ENCODE measurements around the gene S1PR1.

The S1PR1 gene

GRCh38 chr1:101280049-101280592 is 43.3 kb downstream of the S1PR1 start:
- DNase-seq (ENCODE audit: low spot score), result no peak

DNA sequence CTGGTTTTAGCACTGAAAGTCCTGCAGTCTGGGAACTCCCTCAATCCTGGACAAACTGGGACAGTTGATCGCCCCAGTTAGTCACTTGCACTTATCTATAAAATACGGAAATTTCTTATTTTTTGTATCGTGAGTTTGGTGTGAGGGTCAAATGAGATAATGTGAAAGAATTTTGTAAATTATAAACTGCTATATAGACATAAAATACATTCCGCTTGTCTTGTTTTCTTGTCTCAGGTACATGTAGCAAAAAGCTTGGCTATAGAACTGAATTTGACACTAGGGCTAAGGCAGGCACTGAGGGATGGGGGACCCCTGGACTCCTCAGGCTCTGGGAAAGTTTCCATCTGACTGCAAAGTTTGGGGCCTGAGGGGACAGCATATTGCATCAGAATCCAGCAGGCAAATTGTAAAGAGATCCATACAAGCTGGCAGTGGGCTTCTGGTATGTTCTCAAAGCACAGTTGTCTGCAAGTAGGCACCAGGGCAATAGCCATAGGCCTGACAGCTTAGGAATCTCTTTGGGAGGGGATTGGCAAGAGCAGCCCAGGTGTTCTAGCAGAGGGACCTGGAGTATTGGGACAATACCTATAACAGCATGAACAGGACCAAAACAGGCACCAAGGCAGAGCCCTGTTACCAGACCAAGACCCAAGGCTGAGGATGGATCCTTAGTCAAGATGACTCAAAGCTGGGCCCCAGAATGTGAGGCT is 44.3 kb downstream of the S1PR1 start:
- DNase-seq (ENCODE audit: low spot score), result no peak

- no peak for DNase-seq (ENCODE audit: low spot score)
Observed at GRCh38 chr1:101281751-101282150, 44.9 kb downstream of the S1PR1 start.

DNA sequence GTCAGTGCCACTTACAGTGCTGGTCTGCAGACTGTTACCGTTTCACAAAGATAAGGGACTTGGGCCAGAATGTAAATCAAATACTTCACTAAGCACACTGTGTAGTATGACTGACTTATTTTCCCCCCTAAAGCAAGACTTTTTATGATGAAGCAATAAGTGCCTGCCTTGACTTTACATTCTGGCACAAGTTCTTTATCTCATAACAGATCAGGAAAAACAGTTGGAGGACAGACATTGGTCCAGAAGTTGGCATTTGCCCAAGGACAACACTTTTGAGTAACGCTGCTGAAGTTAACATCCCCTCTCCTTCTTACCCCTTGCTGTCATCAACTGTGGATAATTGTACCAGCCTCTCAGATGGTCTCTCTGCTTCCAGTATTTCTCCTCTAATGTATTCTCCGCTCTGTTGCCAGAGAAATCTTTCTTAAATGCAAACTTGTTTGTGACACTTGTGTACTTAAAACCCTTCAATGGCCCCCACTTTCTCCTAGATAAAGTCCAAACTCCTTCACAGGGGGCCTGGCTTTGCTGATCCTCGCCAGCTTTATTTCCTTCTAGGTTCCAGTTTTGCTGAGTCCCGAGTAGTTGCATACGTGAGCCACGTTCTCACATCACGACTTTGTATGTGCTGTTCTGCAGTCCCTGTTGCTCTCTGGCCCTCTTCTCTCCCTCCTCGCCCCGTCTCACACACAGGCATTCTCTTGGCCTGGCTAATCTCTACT is 45.7 kb downstream of the S1PR1 start:
- DNase-seq (ENCODE audit: low spot score), result no peak

GRCh38 chr1:101283443-101283842 is 46.6 kb downstream of the S1PR1 start:
- DNase-seq (ENCODE audit: low spot score), result peak; percentile 27

DNA sequence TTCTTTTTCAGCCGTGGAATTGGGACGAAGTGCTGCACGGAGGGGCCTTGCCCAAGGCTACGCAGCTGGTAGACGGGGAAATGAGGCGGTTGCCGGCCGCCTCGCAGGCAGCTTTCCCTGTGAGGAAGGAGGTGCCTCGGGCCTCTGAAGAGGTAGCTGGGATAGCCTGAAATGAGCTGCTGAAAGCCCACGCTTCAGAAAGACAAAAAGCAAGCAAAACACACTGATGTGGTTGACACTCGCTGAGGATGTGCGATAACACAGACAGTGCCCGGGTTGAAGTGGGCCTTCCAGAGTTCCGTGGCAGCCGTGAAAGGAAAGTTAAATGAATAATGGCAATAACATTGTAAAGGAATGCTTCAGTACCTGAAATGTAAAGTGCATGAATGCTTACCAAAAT is 47.2 kb downstream of the S1PR1 start:
- DNase-seq (ENCODE audit: low spot score), result no peak

DNA sequence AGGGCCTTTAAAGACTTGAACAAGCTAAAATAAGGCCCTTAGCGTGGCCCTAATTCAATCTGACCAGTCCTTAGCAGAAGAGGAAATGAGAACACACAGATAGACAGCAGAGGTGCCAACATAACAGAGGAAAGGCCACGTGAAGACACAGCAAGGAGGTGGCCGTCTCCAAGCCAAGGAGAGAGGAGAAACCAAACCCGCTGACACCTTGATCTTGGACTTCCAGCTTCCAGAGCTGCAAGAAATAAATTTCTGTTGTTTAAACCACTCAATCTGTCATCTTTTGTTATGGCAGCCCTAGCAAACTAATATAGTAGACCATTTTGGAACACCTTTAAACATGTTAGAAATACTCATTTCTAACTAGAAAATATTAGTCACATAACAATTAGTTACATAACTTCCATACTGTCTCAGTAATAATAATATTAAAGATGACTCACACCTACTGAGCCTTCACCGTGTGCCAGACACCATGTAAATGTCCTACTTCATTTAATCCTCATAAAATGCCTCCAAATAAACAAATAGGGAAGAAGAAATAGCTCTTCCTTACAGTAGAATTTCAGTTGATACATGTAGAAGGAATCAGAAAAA is 47.9 kb downstream of the S1PR1 start:
- no peak for DNase-seq (ENCODE audit: low spot score)

GRCh38 chr1:101285922-101286570 is 49.2 kb downstream of the S1PR1 start:
- no peak for DNase-seq (ENCODE audit: low spot score)

DNA sequence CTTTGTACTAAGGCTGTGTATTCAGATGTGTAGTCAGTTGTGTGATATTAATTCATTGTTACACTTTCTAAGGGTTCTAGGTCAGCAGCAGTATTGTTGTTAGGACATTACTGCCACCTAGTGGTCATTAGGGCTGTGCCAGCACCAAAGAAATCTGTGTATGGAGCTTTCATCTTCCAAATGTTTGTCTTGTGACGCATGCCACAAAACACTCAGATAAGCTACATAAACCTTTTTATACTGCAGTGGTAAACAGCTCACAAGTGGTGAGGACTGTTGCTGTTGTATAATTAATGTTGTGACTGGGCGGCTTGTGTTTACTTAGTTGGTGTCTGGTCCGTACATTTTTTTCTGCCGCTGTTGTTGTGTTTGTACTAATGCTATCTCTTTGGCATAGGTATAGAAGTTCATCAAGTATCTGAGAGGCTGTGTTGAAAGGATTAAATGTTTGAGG is 51.7 kb downstream of the S1PR1 start:
- DNase-seq (ENCODE audit: low spot score), result peak; percentile 76

DNA sequence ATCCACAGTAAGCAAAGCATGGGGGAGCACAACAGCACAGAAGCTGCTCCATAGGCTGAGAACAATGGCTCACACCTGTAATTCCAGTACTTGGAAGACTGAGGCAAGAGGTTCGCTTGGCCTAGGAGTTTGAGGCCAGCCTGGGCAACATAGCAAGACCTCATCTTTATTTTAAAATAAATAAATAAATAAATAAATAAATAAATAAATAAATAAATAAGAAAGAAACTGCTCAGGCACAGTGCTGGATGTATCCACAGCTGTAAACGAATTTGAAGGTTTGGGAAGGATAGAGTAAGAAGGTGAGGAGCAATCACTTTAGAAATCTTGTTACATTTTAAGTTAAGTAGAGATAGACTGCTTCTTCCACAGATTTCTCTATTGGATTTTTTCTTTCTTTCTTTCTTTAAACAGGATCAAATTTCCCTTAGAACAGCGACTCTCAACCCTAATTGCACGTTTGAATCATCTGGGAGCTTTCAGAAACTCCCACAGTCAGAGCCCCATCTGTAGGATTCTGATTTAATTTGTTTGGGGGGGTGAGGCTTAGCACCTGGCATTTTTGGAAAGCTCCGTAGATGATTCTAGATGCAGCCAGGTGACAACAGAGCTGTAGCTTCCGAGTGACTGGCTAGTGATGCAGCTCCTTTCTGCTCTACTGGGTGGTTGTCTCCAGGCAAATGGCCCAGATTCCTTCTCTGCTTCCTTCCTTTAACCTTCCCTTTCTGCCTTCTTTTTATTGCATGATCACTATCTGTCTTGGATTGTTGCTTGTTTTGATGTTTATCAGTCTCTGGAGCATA is 53.5 kb downstream of the S1PR1 start:
- no peak for DNase-seq (ENCODE audit: low spot score)
